SK-N-SH (cell line): ENCODE data around the gene DUSP15. TPM values are rescaled to one million over a fixed set of nuclear protein-coding genes. Genes with fewer than 3 reads are reported as not detected.

ENCODE experiments used
- CTCF ChIA-PET: fragments of 300-600, 350-600 bp; formaldehyde crosslinking; extraction: SDS; loops from one replicate; lab custom pipeline; 2021; lab: Yijun Ruan, JAX
- POLR2A ChIA-PET: fragments of 350-600 bp; sonication (Branson Sonifier 250); formaldehyde crosslinking; extraction: SDS; loops from one replicate; lab custom pipeline; 2020; ENCODE audit warnings: antibody characterized with exemption, inconsistent platforms; lab: Yijun Ruan, JAX
- DNase-seq: peaks from one replicate; pipeline ENCODE4 v3.0.0; 2012
- H2AFZ ChIP-seq: fragments of 200-600 bp; sonication (generic); 2 replicates; pipeline ENCODE4 v1.8.1; 2016; ENCODE audit warnings: antibody characterized with exemption, mild to moderate bottlenecking, low read depth
- H3F3A ChIP-seq: fragments of 200-600 bp; sonication (generic); replicated peaks from 2 replicates; pipeline ENCODE3; 2016; ENCODE audit warnings: antibody characterized with exemption, mild to moderate bottlenecking; ENCODE audit not compliant: insufficient read depth
- H3K27ac ChIP-seq, 2 experiments: fragments of 200-500 bp in 1 of 2; fragments of 200-600 bp in 1 of 2; sonication (Bioruptor generic) in 1 of 2; sonication (generic), shearing (Covaris generic) in 1 of 2; 2 replicates each; pipeline versions ENCODE4 v1.5.1 to v1.6.1; 2014 to 2016; ENCODE audit warnings: low read depth in 2 of 2, inconsistent platforms in 1 of 2, low read length in 1 of 2, mild to moderate bottlenecking in 1 of 2, mixed read lengths in 1 of 2
- H3K27me3 ChIP-seq: fragments of 200-600 bp; sonication (generic), shearing (Covaris generic); 2 replicates; pipeline ENCODE4 v1.6.1; 2016; ENCODE audit warnings: mixed run types; ENCODE audit not compliant: insufficient read depth
- H3K36me3 ChIP-seq, 2 experiments: fragments of 200-500 bp in 1 of 2; fragments of 200-600 bp in 1 of 2; sonication (Bioruptor generic) in 1 of 2; sonication (generic) in 1 of 2; replicated peaks in 1 of 2; 2 replicates each; pipeline versions ENCODE3 to v1.5.1; 2014 to 2016; ENCODE audit warnings: low read length in 1 of 2, mild to moderate bottlenecking in 1 of 2; ENCODE audit not compliant: insufficient read depth in 2 of 2, control insufficient read depth in 1 of 2
- H3K4me1 ChIP-seq, 2 experiments: fragments of 200-500 bp in 1 of 2; fragments of 200-600 bp in 1 of 2; sonication (Bioruptor generic) in 1 of 2; sonication (generic), shearing (Covaris generic) in 1 of 2; 2 replicates each; pipeline versions ENCODE4 v1.5.1 to v1.6.1; 2014 to 2016; ENCODE audit warnings: low read depth in 1 of 2, low read length in 1 of 2, mixed run types in 1 of 2; ENCODE audit not compliant: insufficient read depth in 2 of 2, control insufficient read depth in 1 of 2
- H3K4me2 ChIP-seq: fragments of 200-600 bp; sonication (generic), shearing (Covaris generic); 2 replicates; pipeline ENCODE4 v1.6.1; 2017; ENCODE audit warnings: mixed run types
- H3K4me3 ChIP-seq, 2 experiments: fragments of 200-500 bp in 1 of 2; fragments of 200-600 bp in 1 of 2; sonication (Bioruptor generic) in 1 of 2; sonication (generic), shearing (Covaris generic) in 1 of 2; 2 replicates each; pipeline versions ENCODE4 v1.5.1 to v1.8.1; 2014 to 2016; ENCODE audit warnings: low read depth in 2 of 2, inconsistent platforms in 1 of 2, low read length in 1 of 2, mild to moderate bottlenecking in 1 of 2, mixed read lengths in 1 of 2, moderate library complexity in 1 of 2
- H3K79me2 ChIP-seq: fragments of 200-600 bp; sonication (generic); 2 replicates; pipeline ENCODE4 v1.8.1; 2017; ENCODE audit warnings: mild to moderate bottlenecking; ENCODE audit not compliant: insufficient read depth
- H3K9ac ChIP-seq: fragments of 200-600 bp; sonication (generic); 2 replicates; pipeline ENCODE4 v1.6.1; 2017; ENCODE audit warnings: mixed run types
- H3K9me2 ChIP-seq: fragments of 200-600 bp; sonication (generic); 2 replicates; pipeline ENCODE4 v1.6.1; 2017; ENCODE audit warnings: mixed run types
- H3K9me3 ChIP-seq: fragments of 200-600 bp; sonication (generic); 2 replicates; pipeline ENCODE4 v1.6.1; 2017; ENCODE audit warnings: mixed run types, mild to moderate bottlenecking, moderate library complexity
- H4K20me1 ChIP-seq: fragments of 200-600 bp; sonication (generic); 2 replicates; pipeline ENCODE4 v1.6.1; 2017; ENCODE audit warnings: mild to moderate bottlenecking, mixed run types; ENCODE audit not compliant: insufficient read depth
- CTCF ChIP-seq: fragments of 200-600 bp; sonication (generic); IDR thresholded peaks from 2 replicates; pipeline ENCODE4 v1.6.1; 2017; ENCODE audit warnings: antibody characterized with exemption, mild to moderate bottlenecking, moderate library complexity
- ELF1 ChIP-seq: IDR thresholded peaks from 2 replicates; pipeline ENCODE4 v1.4.0; 2012
- EP300 ChIP-seq, 2 experiments: IDR thresholded peaks; 2 replicates each; pipeline versions ENCODE4 v1.4.0 to v1.6.1; 2012; ENCODE audit warnings: borderline replicate concordance in 1 of 2, low read depth in 1 of 2, low read length in 1 of 2
- FOSL2 ChIP-seq: IDR thresholded peaks from 2 replicates; pipeline ENCODE4 v1.4.0; 2012; ENCODE audit warnings: low read depth, mild to moderate bottlenecking, moderate library complexity, borderline replicate concordance
- GABPA ChIP-seq: IDR thresholded peaks from 2 replicates; pipeline ENCODE4 v1.4.0; 2012; ENCODE audit warnings: low read depth, mild to moderate bottlenecking
- MXI1 ChIP-seq: IDR thresholded peaks from 2 replicates; pipeline ENCODE4 v1.6.1; 2012; ENCODE audit warnings: mild to moderate bottlenecking, low read depth, low read length, improper control_type of control experiment
- PBX3 ChIP-seq: IDR thresholded peaks from 2 replicates; pipeline ENCODE4; 2012
- POLR2AphosphoS5 ChIP-seq: IDR thresholded peaks from 2 replicates; pipeline ENCODE4 v1.6.1; 2012; ENCODE audit warnings: low read depth, low read length
- RFX5 ChIP-seq: IDR thresholded peaks from 2 replicates; pipeline ENCODE4 v1.6.1; 2012; ENCODE audit warnings: mild to moderate bottlenecking, improper control_type of control experiment, low read length
- RXRA ChIP-seq: IDR thresholded peaks from 2 replicates; pipeline ENCODE4 v1.4.0; 2012; ENCODE audit warnings: low read depth, mild to moderate bottlenecking, borderline replicate concordance
- SIN3A ChIP-seq: IDR thresholded peaks from 2 replicates; pipeline ENCODE4 v1.6.1; 2012; ENCODE audit warnings: low read depth, mild to moderate bottlenecking, low read length, moderate library complexity, borderline replicate concordance
- TAF1 ChIP-seq: IDR thresholded peaks from 2 replicates; pipeline ENCODE4 v1.6.1; 2012; ENCODE audit warnings: low read depth, mild to moderate bottlenecking, low read length, moderate library complexity, borderline replicate concordance
- USF1 ChIP-seq: IDR thresholded peaks from 2 replicates; pipeline ENCODE4 v1.4.0; 2012; ENCODE audit warnings: low read depth, borderline replicate concordance
- USF2 ChIP-seq: fragments of 150-350 bp; IDR thresholded peaks from 2 replicates; pipeline ENCODE4 v1.6.1; 2017; ENCODE audit warnings: antibody characterized with exemption, low read length, low read depth, borderline replicate concordance
- ZBTB33 ChIP-seq: IDR thresholded peaks from 2 replicates; pipeline ENCODE4 v1.4.0; 2012; ENCODE audit warnings: low read depth, borderline replicate concordance
- WGBS: methylation state at CpG from one replicate; pipeline ENCODE4 v1.1.6; 2017; ENCODE audit warnings: low lambda C conversion rate; 5-methylcytosine and 5-hydroxymethylcytosine counted together
- polyA plus RNA-seq, 3 experiments: library from polyadenylated mRNA; depleted of rRNA; stranded (reverse); fragments of >200 nt; gene quantifications; 2 replicates each; pipeline ENCODE4 v1.2.3, GENCODE V29; 2012

The DUSP15 gene
- polyA plus RNA-seq, 1 of the 3 experiments (the other 2 are of a cell fraction) = 5.4 TPM

- Histone ChIP-seq H3K27ac (no peak overlapping the region), H3K9me2 (no peaks in the 10 kb centered on the region), H3K4me1 (peaks cover 0 to 14% of the 10 kb centered on the region in 2 experiments; a peak in 1 of 4 replicates), H3K4me2 (no peak overlapping the region), H3K4me3 (no peak overlapping the region), H3K9ac (no peak overlapping the region), H3K79me2 (no peaks in the 10 kb centered on the region), H3K27me3 (no peaks in the 10 kb centered on the region), H3K9me3 (no peaks in the 10 kb centered on the region), H3F3A (no peaks in the 10 kb centered on the region), H3K36me3 (no peaks in the 10 kb centered on the region), H2AFZ (no peak overlapping the region), H4K20me1 (no peaks in the 10 kb centered on the region)
- ChIA-PET CTCF (no interaction called here), POLR2A (no interaction called here)
- no peak for DNase-seq
- 68% methylated on average over 4 of the region's 4 CpGs for WGBS
- TF ChIP-seq POLR2AphosphoS5 (no peak), PBX3 (no peak), CTCF (no peak), USF2 (no peak), USF1 (no peak; the same call in 1 of the 2 replicates), MXI1 (no peak), TAF1 (no peak), RFX5 (no peak), ELF1 (no peak), EP300 (IDR thresholded peaks at IDR 0.05; ENCODE audit: borderline replicate concordance in 1 of 2, low read depth in 1 of 2, low read length in 1 of 2) (no peak), GABPA (no peak), FOSL2 (no peak), ZBTB33 (no peak), SIN3A (no peak), RXRA (no peak)
These were observed 46.4 kb upstream of the DUSP15 start for GRCh38 chr20:31916708-31917107.
